Measurements from ENCODE around the gene PDCD2. TPM values are rescaled to one million over a fixed set of nuclear protein-coding genes. Genes with fewer than 3 reads are reported as not detected.

The PDCD2 gene
- total RNA-seq = 77.9 and 94.0 TPM in 2 replicates

GRCh38 chr6:170584181-170584953, at the start of gene PDCD2:
Gene PDCD2, minus strand, starts transcription at chr6:170584637. Its CDS starts 56 bp downstream, at chr6:170584581.

GRCh38 chr6:170554013-170554795, 30.2 kb downstream of the PDCD2 start, which contains the start of gene TBP:
Gene TBP, plus strand, starts transcription at chr6:170554369. Its CDS starts 2,661 bp downstream, at chr6:170557030.

DNA sequence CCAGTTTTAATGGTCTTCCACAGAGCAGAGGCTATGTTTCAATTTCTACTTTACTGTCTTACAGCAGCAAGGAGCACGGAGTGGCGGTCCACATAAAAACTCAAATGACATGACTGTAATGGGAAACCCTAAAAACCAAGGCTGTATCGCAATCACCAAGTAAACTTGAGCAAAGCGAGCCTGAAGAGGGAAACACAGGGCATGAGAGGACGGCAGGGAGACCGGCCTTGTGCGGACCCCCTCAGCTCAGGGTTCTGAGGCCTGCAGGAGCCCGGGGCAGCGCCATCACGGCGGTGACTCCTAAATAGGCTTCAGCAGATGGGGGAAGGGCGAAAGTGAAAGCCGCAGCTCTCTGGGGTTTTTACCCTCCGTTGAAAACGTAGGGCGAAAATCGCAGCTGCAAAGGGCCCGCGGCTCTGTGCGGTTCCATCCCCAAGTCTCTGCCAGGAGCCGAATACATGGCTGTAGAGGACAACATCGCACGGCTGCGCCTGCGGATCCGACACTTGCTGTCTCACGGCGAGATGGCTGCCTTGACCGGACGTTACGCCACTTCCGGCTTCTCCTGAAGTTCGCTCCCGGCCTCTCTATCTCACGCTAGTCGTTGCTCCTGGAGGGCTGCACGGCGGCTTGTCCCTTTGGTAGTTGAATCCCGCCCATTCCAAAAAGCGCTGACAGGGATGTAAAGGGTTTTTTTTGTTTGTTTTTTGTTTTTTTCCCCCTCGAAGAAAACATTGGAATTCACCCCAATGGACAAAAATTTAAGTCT, 31.5 kb downstream of the PDCD2 start, which contains the start of gene PSMB1:
TSS of gene PSMB1 (minus strand) at position 543 of the 769 bp plus-strand sequence. CDS start at position 478, 65 bp downstream.

Other genes with a start within 250 kb of the PDCD2 start
- 398 and 451 TPM in 2 replicates for gene PSMB1, start 31.3 kb downstream of the PDCD2 start, total RNA-seq
- 16.0 and 17.8 TPM in 2 replicates for gene TBP, start 30.3 kb downstream of the PDCD2 start, total RNA-seq